MM.1S (cell line): ENCODE data around the gene RAB1B.

Experiments
- DNase-seq: peaks from one replicate; pipeline ENCODE4 v3.0.0-alpha.2; 2015
- H2AFZ ChIP-seq: fragments of 300-600 bp; sonication (generic); 2 replicates; pipeline ENCODE4 v1.6.0; 2016; ENCODE audit warnings: antibody characterized with exemption, low read length
- H3F3A ChIP-seq: fragments of 300-600 bp; sonication (generic); 2 replicates; pipeline ENCODE4 v1.6.1; 2016; ENCODE audit warnings: mild to moderate bottlenecking, antibody characterized with exemption, low read length, moderate library complexity, mixed read lengths; ENCODE audit not compliant: insufficient read depth
- H3K27ac ChIP-seq: fragments of 300-600 bp; sonication (generic); 2 replicates; pipeline ENCODE4 v1.5.1; 2016; ENCODE audit warnings: mild to moderate bottlenecking, low read length
- H3K27me3 ChIP-seq: fragments of 300-600 bp; sonication (generic); replicated peaks from 2 replicates; pipeline ENCODE4 v1.6.0; 2016; ENCODE audit warnings: low read length; ENCODE audit not compliant: insufficient read depth
- H3K36me3 ChIP-seq: fragments of 300-600 bp; sonication (generic); replicated peaks from 2 replicates; pipeline ENCODE4 v1.6.1; 2016; ENCODE audit warnings: mild to moderate bottlenecking, low read length, mixed read lengths; ENCODE audit not compliant: insufficient read depth
- H3K4me1 ChIP-seq: fragments of 300-600 bp; sonication (generic); 2 replicates; pipeline ENCODE4 v1.6.1; 2016; ENCODE audit warnings: low read length, mixed read lengths
- H3K4me2 ChIP-seq: fragments of 300-600 bp; sonication (generic); 2 replicates; pipeline ENCODE4 v1.6.0; 2016; ENCODE audit warnings: low read depth, low read length
- H3K4me3 ChIP-seq: fragments of 300-600 bp; sonication (generic); 2 replicates; pipeline ENCODE4 v1.5.1; 2016; ENCODE audit warnings: low read length, mixed read lengths
- H3K79me2 ChIP-seq: fragments of 300-600 bp; sonication (generic); 2 replicates; pipeline ENCODE4 v1.6.1; 2016; ENCODE audit warnings: mixed run types, low read length, mixed read lengths
- H3K9ac ChIP-seq: fragments of 300-600 bp; sonication (generic); 2 replicates; pipeline ENCODE4 v1.6.1; 2016; ENCODE audit warnings: low read length, mixed read lengths
- H3K9me2 ChIP-seq: fragments of 300-600 bp; sonication (generic); replicated peaks from 2 replicates; pipeline ENCODE4 v1.6.1; 2016; ENCODE audit warnings: mild to moderate bottlenecking, low read length, mixed read lengths; ENCODE audit not compliant: insufficient read depth
- H3K9me3 ChIP-seq: fragments of 300-600 bp; sonication (generic); replicated peaks from 2 replicates; pipeline ENCODE4 v1.6.1; 2016; ENCODE audit warnings: mild to moderate bottlenecking, low read length, mixed read lengths; ENCODE audit not compliant: insufficient read depth
- H4K20me1 ChIP-seq: fragments of 300-600 bp; sonication (generic); 2 replicates; pipeline ENCODE4 v1.6.1; 2016; ENCODE audit warnings: mild to moderate bottlenecking, low read length, moderate library complexity, mixed read lengths; ENCODE audit not compliant: insufficient read depth
- CTCF ChIP-seq: fragments of 300-600 bp; sonication (generic); IDR thresholded peaks from 2 replicates; pipeline ENCODE4 v1.5.1; 2016; ENCODE audit warnings: antibody characterized with exemption, low read length, mixed read lengths
- EZH2 ChIP-seq: fragments of 300-600 bp; sonication (generic); optimal IDR thresholded peaks from 2 replicates; pipeline ENCODE3; 2017; ENCODE audit warnings: low read depth, mild to moderate bottlenecking, antibody characterized with exemption, low read length, mixed read lengths
- EZH2phosphoT487 ChIP-seq: fragments of 300-600 bp; sonication (generic); IDR thresholded peaks from 2 replicates; pipeline ENCODE4 v1.6.1; 2018; ENCODE audit warnings: antibody characterized with exemption, low read length

The RAB1B gene

DNA sequence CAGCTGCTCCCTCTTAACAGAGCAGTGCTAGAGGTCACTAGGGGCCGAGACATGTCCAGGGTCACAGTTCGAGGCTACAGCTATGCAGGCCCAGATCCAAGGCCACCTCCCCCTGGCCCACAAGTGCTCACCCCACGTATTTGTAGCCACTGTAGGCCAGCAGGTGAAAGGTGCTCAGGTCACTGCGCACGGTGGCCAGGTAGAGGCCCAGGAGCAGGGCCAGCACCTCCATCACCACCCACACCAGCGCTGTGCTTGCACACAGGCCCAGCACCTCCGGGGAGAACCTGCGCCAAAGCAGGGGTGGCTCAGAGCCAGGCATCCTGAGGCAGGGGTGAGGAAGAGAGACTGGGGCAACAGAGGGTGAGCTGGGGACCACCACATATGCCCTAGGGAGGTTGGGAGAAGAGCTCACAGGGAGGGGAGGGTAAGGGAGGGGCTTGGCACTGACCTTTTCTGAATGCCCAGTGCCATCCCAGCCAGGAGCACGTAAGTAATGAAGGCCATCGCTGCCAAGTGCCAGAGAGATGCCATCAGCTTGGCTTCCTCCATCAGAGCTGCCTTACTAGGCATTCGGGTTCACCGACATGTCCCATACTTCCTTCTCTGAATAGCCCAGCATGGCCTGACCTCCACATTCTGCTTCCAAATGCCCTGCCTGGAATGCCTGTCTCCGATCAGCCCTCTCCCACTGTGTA is 17.0 kb downstream of the RAB1B start:
- no peaks in the 10 kb centered on the region for H3K9me3 ChIP-seq
- H4K20me1 ChIP-seq: no peaks in the 10 kb centered on the region
- DNase-seq: no peak
- no peak overlapping the region for H3K4me2 ChIP-seq
- TF ChIP-seq EZH2phosphoT487 (no peak), CTCF (no peak), EZH2 (no peak)
- H3K4me1 ChIP-seq: peaks cover 23% of the 10 kb centered on the region
- peaks cover 7% of the 10 kb centered on the region for H3F3A ChIP-seq
- H3K27ac ChIP-seq: no peak overlapping the region
- H3K9me2 ChIP-seq: no peaks in the 10 kb centered on the region
- peaks cover 13% of the 10 kb centered on the region for H3K79me2 ChIP-seq
- H3K36me3 ChIP-seq: no peaks in the 10 kb centered on the region
- H3K9ac ChIP-seq: no peak overlapping the region
- H3K4me3 ChIP-seq: no peak overlapping the region
- peaks cover 3% of the 10 kb centered on the region; the same call in 1 of the 2 replicates for H3K27me3 ChIP-seq
- no peak overlapping the region for H2AFZ ChIP-seq

- peaks cover 7% of the 10 kb centered on the region for H3F3A ChIP-seq
- H3K36me3 ChIP-seq: no peaks in the 10 kb centered on the region
- no peak overlapping the region for H3K4me2 ChIP-seq
- H2AFZ ChIP-seq: no peak overlapping the region
- H4K20me1 ChIP-seq: no peaks in the 10 kb centered on the region
- DNase-seq: no peak
- TF ChIP-seq CTCF (no peak), EZH2 (no peak), EZH2phosphoT487 (no peak)
- H3K27me3 ChIP-seq: peaks cover 12% of the 10 kb centered on the region
- no peak overlapping the region for H3K4me3 ChIP-seq
- no peak overlapping the region for H3K9ac ChIP-seq
- peaks cover 13% of the 10 kb centered on the region for H3K79me2 ChIP-seq
- no peaks in the 10 kb centered on the region for H3K9me2 ChIP-seq
- H3K9me3 ChIP-seq: no peaks in the 10 kb centered on the region
- peaks cover 23% of the 10 kb centered on the region for H3K4me1 ChIP-seq
- no peak overlapping the region for H3K27ac ChIP-seq
These were observed 18.3 kb downstream of the RAB1B start for GRCh38 chr11:66286699-66287098.

- no peak overlapping the region for H2AFZ ChIP-seq
- H3K9me2 ChIP-seq: no peaks in the 10 kb centered on the region
- peaks cover 13% of the 10 kb centered on the region for H3K79me2 ChIP-seq
- H3K4me2 ChIP-seq: no peak overlapping the region
- H3K9me3 ChIP-seq: no peaks in the 10 kb centered on the region
- peaks cover 19% of the 10 kb centered on the region for H3K4me1 ChIP-seq
- no peaks in the 10 kb centered on the region for H4K20me1 ChIP-seq
- H3K36me3 ChIP-seq: no peaks in the 10 kb centered on the region
- TF ChIP-seq EZH2phosphoT487 (no peak), EZH2 (no peak), CTCF (no peak)
- DNase-seq: no peak
- H3K9ac ChIP-seq: no peak overlapping the region
- H3K27ac ChIP-seq: no peak overlapping the region
- peaks cover 7% of the 10 kb centered on the region for H3F3A ChIP-seq
- H3K4me3 ChIP-seq: no peak overlapping the region
- H3K27me3 ChIP-seq: peaks cover 17% of the 10 kb centered on the region
These were observed 18.9 kb downstream of the RAB1B start for GRCh38 chr11:66287211-66287888.
